ENCODE results near the gene UCN.

- TF ChIP-seq POLR2A (IDR thresholded peaks at IDR 0.05), result no peak
- TF ChIP-seq CTCF (IDR thresholded peaks at IDR 0.05), result no peak
Observed at GRCh38 chr2:27263287-27264252, 44.7 kb downstream of the UCN start.

All from uterus (tissue), 2 donors.